Measurements from ENCODE around the gene TAGAP. TPM values are rescaled to one million over a fixed set of nuclear protein-coding genes. Genes with fewer than 3 reads are reported as not detected.

The TAGAP gene
- total RNA-seq, 2 donors from 2014 or later: 1.1 to 2.3 TPM

GRCh38 chr6:159089909-159090308 is 45.1 kb upstream of the TAGAP start:
- Histone ChIP-seq H3K4me3 (no peak overlapping the region), H3K27ac (no peak overlapping the region), H3K9ac (ENCODE audit: low read depth in 2 of 2, low read length in 2 of 2) (no peak overlapping the region), H3K27me3 (no peaks in the 10 kb centered on the region), H3K9me3 (no peaks in the 10 kb centered on the region), H3K4me1 (no peaks in the 10 kb centered on the region), H3K36me3 (no peaks in the 10 kb centered on the region)
- peak; percentile 7 for DNase-seq
- no peak for TF ChIP-seq CTCF (IDR thresholded peaks at IDR 0.05)
- intact Hi-C loops (cut with DNase I): no loop called here

GRCh38 chr6:159089443-159089842 is 44.7 kb upstream of the TAGAP start:
- DNase-seq: peak; percentile 2
- no peaks in the 10 kb centered on the region for H3K4me1 ChIP-seq
- no peaks in the 10 kb centered on the region for H3K27me3 ChIP-seq
- H3K9ac ChIP-seq (ENCODE audit: low read depth in 2 of 2, low read length in 2 of 2): no peak overlapping the region
- intact Hi-C loops (cut with DNase I): no loop called here
- H3K36me3 ChIP-seq: no peaks in the 10 kb centered on the region
- no peak overlapping the region for H3K4me3 ChIP-seq
- no peak for TF ChIP-seq CTCF (IDR thresholded peaks at IDR 0.05)
- H3K9me3 ChIP-seq: no peaks in the 10 kb centered on the region
- no peak overlapping the region for H3K27ac ChIP-seq

- intact Hi-C loops (cut with DNase I): no loop called here
- H3K4me3 ChIP-seq: no peak overlapping the region
- no peak overlapping the region for H3K9ac ChIP-seq (ENCODE audit: low read depth in 2 of 2, low read length in 2 of 2)
- no peak overlapping the region for H3K27ac ChIP-seq
- H3K4me1 ChIP-seq: no peaks in the 10 kb centered on the region
- peak; percentile 6 for DNase-seq
- TF ChIP-seq CTCF (IDR thresholded peaks at IDR 0.05): no peak
- no peaks in the 10 kb centered on the region for H3K27me3 ChIP-seq
- no peaks in the 10 kb centered on the region for H3K36me3 ChIP-seq
- H3K9me3 ChIP-seq: no peaks in the 10 kb centered on the region
Observed at GRCh38 chr6:159086033-159086618, 41.3 kb upstream of the TAGAP start.

- intact Hi-C loops (cut with DNase I): no loop called here
- H3K9me3 ChIP-seq: no peaks in the 10 kb centered on the region
- no peak overlapping the region for H3K27ac ChIP-seq
- TF ChIP-seq CTCF (IDR thresholded peaks at IDR 0.05): no peak
- no peaks in the 10 kb centered on the region for H3K36me3 ChIP-seq
- no peak overlapping the region for H3K4me3 ChIP-seq
- H3K4me1 ChIP-seq: no peaks in the 10 kb centered on the region
- no peak for DNase-seq
- no peaks in the 10 kb centered on the region for H3K27me3 ChIP-seq
- H3K9ac ChIP-seq (ENCODE audit: low read depth in 2 of 2, low read length in 2 of 2): no peak overlapping the region
Observed at GRCh38 chr6:159085396-159085895, 40.7 kb upstream of the TAGAP start.

- Histone ChIP-seq H3K4me3 (no peak overlapping the region), H3K9me3 (no peaks in the 10 kb centered on the region), H3K27me3 (no peaks in the 10 kb centered on the region), H3K27ac (no peak overlapping the region), H3K4me1 (no peaks in the 10 kb centered on the region), H3K9ac (ENCODE audit: low read depth in 2 of 2, low read length in 2 of 2) (no peak overlapping the region), H3K36me3 (no peaks in the 10 kb centered on the region)
- TF ChIP-seq CTCF (IDR thresholded peaks at IDR 0.05): no peak
- DNase-seq: no peak
- intact Hi-C loops (cut with DNase I): no loop called here
Observed at GRCh38 chr6:159084493-159085091, 39.8 kb upstream of the TAGAP start.
